ENCODE data around the gene ADAM8. TPM values are rescaled to one million over a fixed set of nuclear protein-coding genes. Genes with fewer than 3 reads are reported as not detected.

Gene ADAM8
- total and polyA plus RNA-seq, 12 donors = 0.61 to 7.7 (median 3.8) TPM

- intact Hi-C loops (cut with DNase I) = no loop called here
- no peak for TF ChIP-seq POLR2A (IDR thresholded peaks at IDR 0.05)
- TF ChIP-seq CTCF (IDR thresholded peaks at IDR 0.05) = no peak
- Histone ChIP-seq H3K4me1 (replicated peaks in 1 of 2) (peaks cover 0 to 26% of the 10 kb centered on the region in 2 donors), H3K27ac (peak overlapping the region in 2 of 5 donors; percentile 49 to 57), H3K9me3 (replicated peaks in 1 of 3) (no peaks in the 10 kb centered on the region), H3K36me3 (replicated peaks in 1 of 2) (peaks cover 0 to 32% of the 10 kb centered on the region in 2 donors), H3K4me3 (no peak overlapping the region), H3K27me3 (no peaks in the 10 kb centered on the region)
- WGBS, 4 donors = 39 to 54% (median 48%) methylated on average over 5 to 12 of the region's 12 CpGs
- peak in 5 of 7 donors; percentile 45 to 78 (median 66) for DNase-seq
These were observed 1.4 kb upstream of the ADAM8 start for GRCh38 chr10:133277993-133278576.

GRCh38 chr10:133277277-133277992 is 767 bp upstream of the ADAM8 start:
- H3K27ac ChIP-seq = peak overlapping the region in 2 of 5 donors; percentile 49 to 57
- intact Hi-C loops (cut with DNase I) = no loop called here

GRCh38 chr10:133276100-133276434 is 601 bp downstream of the ADAM8 start:
- no peaks in the 10 kb centered on the region for H3K27me3 ChIP-seq
- H3K27ac ChIP-seq = no peak overlapping the region
- no peak overlapping the region for H3K4me3 ChIP-seq
- DNase-seq = no peak
- intact Hi-C loops (cut with DNase I) = no loop called here
- 30 to 61% (median 40%) methylated on average over 2 to 6 of the region's 6 CpGs for WGBS, 4 donors
- peaks cover 0 to 26% of the 10 kb centered on the region in 2 donors for H3K4me1 ChIP-seq (replicated peaks in 1 of 2)
- TF ChIP-seq POLR2A (IDR thresholded peaks at IDR 0.05) (no peak), CTCF (IDR thresholded peaks at IDR 0.05) (no peak)
- peaks cover 0 to 12% of the 10 kb centered on the region in 2 donors for H3K36me3 ChIP-seq (replicated peaks in 1 of 2)
- H3K9me3 ChIP-seq (replicated peaks in 1 of 3) = no peaks in the 10 kb centered on the region

More at GRCh38 chr10:133277277-133277992, 767 bp upstream of the ADAM8 start:
- Histone ChIP-seq H3K4me1 (replicated peaks in 1 of 2) (peaks cover 0 to 26% of the 10 kb centered on the region in 2 donors), H3K9me3 (replicated peaks in 1 of 3) (no peaks in the 10 kb centered on the region), H3K4me3 (no peak overlapping the region), H3K36me3 (replicated peaks in 1 of 2) (peaks cover 0 to 26% of the 10 kb centered on the region in 2 donors), H3K27me3 (no peaks in the 10 kb centered on the region)
- DNase-seq = no peak
- WGBS, 4 donors = 65 to 75% (median 73%) methylated on average over 8 to 25 of the region's 25 CpGs
- no peak for TF ChIP-seq POLR2A (IDR thresholded peaks at IDR 0.05)
- no peak for TF ChIP-seq CTCF (IDR thresholded peaks at IDR 0.05)

- Histone ChIP-seq H3K27ac (no peak overlapping the region), H3K4me1 (replicated peaks in 1 of 2) (peaks cover 0 to 26% of the 10 kb centered on the region in 2 donors), H3K9me3 (replicated peaks in 1 of 3) (no peaks in the 10 kb centered on the region), H3K4me3 (no peak overlapping the region), H3K36me3 (replicated peaks in 1 of 2) (peaks cover 0 to 12% of the 10 kb centered on the region in 2 donors), H3K27me3 (no peaks in the 10 kb centered on the region)
- intact Hi-C loops (cut with DNase I) = no loop called here
- TF ChIP-seq POLR2A (IDR thresholded peaks at IDR 0.05) = no peak
- WGBS, 4 donors = 38 to 60% (median 43%) methylated on average over 2 to 12 of the region's 12 CpGs
- no peak for DNase-seq
These were observed 980 bp downstream of the ADAM8 start for GRCh38 chr10:133275684-133276092.
